Motor neuron (in vitro differentiated cells): ENCODE measurements around the gene TAAR9. TPM values are rescaled to one million over a fixed set of nuclear protein-coding genes. Genes with fewer than 3 reads are reported as not detected.
A peak's percentile ranks its signal among the peaks of the same experiment; 100 is the strongest.
"Not testable (repeated sequence)": the region's sequence is repeated elsewhere in the genome, so short reads cannot be mapped to it uniquely, and the experiment has no call there.

Source experiments
- ATAC-seq, 8 experiments: fragments of 200-7000 bp; cut with Tn5 transposase; replicated peaks in 6 of 8; 2 replicates each; pipeline ENCODE4 v1.8.0; 2021; ENCODE audit warnings: mild to moderate bottlenecking in 8 of 8, moderate library complexity in 8 of 8
- H3K27ac ChIP-seq, 2 donors: fragments of 250-450 bp; sonication (Bioruptor Pico); 2 replicates each; pipeline ENCODE4 v1.9.0; 2021; ENCODE audit warnings: antibody characterized with exemption in 2 of 2, mild to moderate bottlenecking in 2 of 2, moderate library complexity in 1 of 2
- H3K4me1 ChIP-seq, 2 donors: fragments of 250-450 bp; sonication (Bioruptor Pico); replicated peaks in 1 of 2; 2 replicates each; pipeline ENCODE4 v1.6.1; 2021; ENCODE audit warnings: antibody characterized with exemption in 2 of 2, mild to moderate bottlenecking in 2 of 2, moderate library complexity in 1 of 2
- H3K4me3 ChIP-seq, 5 donors: fragments of 250-450 bp; sonication (Bioruptor Pico); 2 replicates each; pipeline ENCODE4 v1.9.0; 2021; ENCODE audit warnings: antibody characterized with exemption in 5 of 5, mild to moderate bottlenecking in 5 of 5, moderate library complexity in 4 of 5
- WGBS, 10 experiments: fragments of 450-650 bp; shearing (Covaris generic); methylation state at CpG; one replicate each; pipeline ENCODE4 v1.0.0; 2022; 5-methylcytosine and 5-hydroxymethylcytosine counted together
- in situ Hi-C, 9 experiments: fragments of 400-800 bp; cut with MboI; loops; one replicate each; pipeline ENCODE4 v1.15.0; 2021; ENCODE audit warnings: low sequenced_read_pairs in 9 of 9, low pct_unique_long_range_greater_than_20kb in 2 of 9; ENCODE audit not compliant: unreplicated experiment in 9 of 9
- total RNA-seq, 8 experiments: library from RNA; unstranded; fragments of 300-600 nt; gene quantifications; 2 replicates each; pipeline versions ENCODE4 v1.2.3 to v1.2.4, GENCODE V29; 2022

Gene TAAR9
- total RNA-seq, 8 experiments from 2014 or later = not detected

DNA sequence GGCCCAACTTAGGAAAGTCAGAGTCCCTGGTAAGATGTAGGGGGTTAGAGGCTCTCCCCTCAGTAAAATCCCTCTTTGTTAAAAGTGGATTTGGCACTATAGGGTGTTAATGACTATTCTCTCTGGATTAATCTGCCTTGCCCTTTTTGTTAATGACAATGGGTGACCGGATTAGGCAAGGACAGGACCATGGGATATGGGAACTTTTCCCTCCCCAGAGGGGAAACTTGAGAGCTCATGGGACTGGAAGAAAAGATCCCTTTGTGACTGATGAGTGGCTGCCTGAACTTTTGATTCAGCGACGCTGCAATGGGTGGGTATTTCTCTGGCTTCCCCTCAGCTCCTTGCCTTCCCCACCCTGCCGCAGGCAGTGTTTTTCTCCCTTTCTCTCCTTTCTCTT is 12.2 kb upstream of the TAAR9 start:
- Histone ChIP-seq H3K4me1 (no peaks in the 10 kb centered on the region), H3K4me3 (no peak overlapping the region), H3K27ac (no peak overlapping the region)
- in situ Hi-C loops = loop anchor here in 5 of 9 experiments (25.0 kb wide), 5 partner anchors 186 to 1011 kb away; partner anchors contain the start of genes RPS12 (in 1 of the 5), SLC18B1 (in 1 of the 5), VNN1 (in 1 of the 5) and VNN2 (in 1 of the 5)
- ATAC-seq = no peak
- 64 to 100% (median 93%) methylated on average over 1 to 4 of the region's 4 CpGs; no CpG with 5 or more reads in 3 of the 10 experiments for WGBS, 10 experiments

DNA sequence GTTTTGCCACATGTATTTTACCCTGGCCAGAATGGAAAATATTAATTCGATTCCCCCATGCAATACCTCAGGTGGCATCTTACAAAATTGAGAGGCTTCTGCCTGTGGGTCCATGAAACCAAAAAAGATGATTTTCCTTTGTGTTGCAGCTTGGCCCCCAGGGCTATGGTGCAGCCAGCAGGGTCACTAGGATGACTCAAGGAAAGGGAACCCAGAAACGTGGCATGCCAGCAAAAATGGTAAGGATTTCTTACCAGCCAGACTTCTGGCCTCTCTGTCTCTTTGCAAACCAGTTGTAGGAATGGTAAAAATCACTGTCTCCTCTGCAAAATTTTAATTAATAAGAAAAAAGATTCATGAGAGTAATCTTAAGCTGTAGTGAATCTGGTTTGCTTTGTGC is 11.6 kb upstream of the TAAR9 start:
- ATAC-seq = no peak
- WGBS, 10 experiments = 0 to 83% (median 50%) methylated on average over 1 to 2 of the region's 2 CpGs; no CpG with 5 or more reads in 3 of the 10 experiments
- in situ Hi-C loops = loop anchor here in 5 of 9 experiments (25.0 kb wide), 5 partner anchors 186 to 1011 kb away; partner anchors contain the start of genes RPS12 (in 1 of the 5), SLC18B1 (in 1 of the 5), VNN1 (in 1 of the 5) and VNN2 (in 1 of the 5)
- H3K27ac ChIP-seq = no peak overlapping the region
- no peaks in the 10 kb centered on the region for H3K4me1 ChIP-seq
- H3K4me3 ChIP-seq = no peak overlapping the region

DNA sequence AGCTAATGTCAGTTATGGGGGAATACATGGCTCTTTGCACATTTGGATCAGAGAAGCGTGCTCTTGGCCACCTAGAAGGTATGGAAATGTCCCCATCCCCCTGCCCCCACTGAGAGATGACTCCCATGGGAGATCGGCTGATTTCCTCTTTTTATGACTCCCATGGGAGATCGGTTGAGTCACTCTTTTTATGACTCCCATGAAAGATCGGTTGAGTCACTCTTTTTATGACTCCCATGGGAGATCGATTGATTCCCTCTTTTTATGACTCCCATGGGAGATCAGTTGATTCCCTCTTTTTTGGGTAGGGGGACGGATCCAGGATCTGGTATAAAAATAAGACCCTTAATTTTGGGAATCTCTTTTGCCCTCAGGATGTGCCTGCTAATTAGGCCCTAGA is 10.3 kb upstream of the TAAR9 start:
- H3K4me3 ChIP-seq = no peak overlapping the region
- in situ Hi-C loops = loop anchor here in 5 of 9 experiments (25.0 kb wide), 5 partner anchors 185 to 1010 kb away; partner anchors contain the start of genes RPS12 (in 1 of the 5), SLC18B1 (in 1 of the 5), VNN1 (in 1 of the 5) and VNN2 (in 1 of the 5)
- 44 to 100% (median 82%) methylated on average over 1 to 5 of the region's 6 CpGs; no CpG with 5 or more reads in 2 of the 10 experiments for WGBS, 10 experiments
- ATAC-seq = no peak
- H3K27ac ChIP-seq = no peak overlapping the region
- no peaks in the 10 kb centered on the region for H3K4me1 ChIP-seq

DNA sequence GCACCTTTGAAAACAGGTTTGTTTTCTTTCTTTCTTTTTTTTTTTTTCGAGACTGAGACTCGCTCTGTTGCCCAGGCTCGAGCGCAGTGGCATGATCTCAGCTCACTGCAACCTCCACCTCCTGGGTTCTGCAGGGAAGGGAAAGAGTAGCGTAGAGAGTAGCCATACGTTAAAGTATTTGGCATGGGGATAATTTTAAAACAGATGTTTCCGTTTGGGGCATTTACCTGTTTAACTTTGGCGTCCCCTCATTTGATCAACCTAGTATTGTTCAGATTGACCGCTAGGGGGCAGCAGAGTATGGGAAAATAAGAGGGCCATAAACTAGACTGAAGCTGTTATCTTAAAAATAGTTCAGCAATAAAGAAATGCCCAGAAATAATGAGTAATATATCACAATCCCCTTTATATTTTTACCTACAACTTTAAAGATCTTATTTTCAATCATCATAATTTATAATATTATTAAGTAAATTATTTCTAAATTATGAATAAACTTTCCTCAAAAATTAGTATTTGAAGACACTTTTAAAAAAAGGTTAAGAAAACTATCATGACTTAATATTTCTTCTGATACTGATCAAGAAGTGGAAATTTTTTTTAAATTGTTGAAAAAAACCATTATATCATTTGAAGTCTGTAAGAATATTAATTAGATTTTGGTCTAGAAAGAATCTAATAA is 7.6 kb upstream of the TAAR9 start:
- Histone ChIP-seq H3K4me1 (no peaks in the 10 kb centered on the region), H3K27ac (no peak overlapping the region), H3K4me3 (no peak overlapping the region)
- in situ Hi-C loops = loop anchor here in 5 of 9 experiments (25.0 kb wide), 5 partner anchors 182 to 1007 kb away; partner anchors contain the start of genes RPS12 (in 1 of the 5), SLC18B1 (in 1 of the 5), VNN1 (in 1 of the 5) and VNN2 (in 1 of the 5)
- 0 to 44% (median 27%) methylated on average over 1 to 9 of the region's 9 CpGs for WGBS, 10 experiments
- peak; percentile 55 to 83 (median 65) for ATAC-seq

DNA sequence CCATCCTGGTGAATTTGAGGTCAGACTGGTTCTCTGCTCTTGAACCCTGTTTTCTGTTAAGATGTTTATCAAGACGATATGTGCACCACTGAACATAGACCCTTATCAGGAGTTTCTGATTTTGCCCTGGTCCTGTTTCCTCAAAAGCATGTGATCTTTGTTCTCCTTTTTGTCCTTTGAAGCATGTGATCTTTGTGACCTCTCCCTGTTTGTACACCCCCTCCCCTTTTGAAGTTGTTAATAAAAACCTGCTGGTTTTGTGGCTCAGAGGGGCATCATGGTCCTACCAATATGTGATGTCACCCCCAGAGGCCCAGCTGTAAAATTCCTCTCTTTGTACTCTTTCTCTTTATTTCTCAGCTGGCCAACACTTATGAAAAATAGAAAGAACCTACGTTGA is 3.5 kb upstream of the TAAR9 start:
- H3K4me3 ChIP-seq, ATAC-seq, H3K4me1 ChIP-seq, H3K27ac ChIP-seq: not testable (repeated sequence)
- in situ Hi-C loops = loop anchor here in 5 of 9 experiments (25.0 kb wide), 5 partner anchors 178 to 1003 kb away; partner anchors contain the start of genes RPS12 (in 1 of the 5), SLC18B1 (in 1 of the 5), VNN1 (in 1 of the 5) and VNN2 (in 1 of the 5)
- 0 to 100% (median 60%) methylated on average over 1 to 2 of the region's 2 CpGs; no CpG with 5 or more reads in 3 of the 10 experiments for WGBS, 10 experiments

DNA sequence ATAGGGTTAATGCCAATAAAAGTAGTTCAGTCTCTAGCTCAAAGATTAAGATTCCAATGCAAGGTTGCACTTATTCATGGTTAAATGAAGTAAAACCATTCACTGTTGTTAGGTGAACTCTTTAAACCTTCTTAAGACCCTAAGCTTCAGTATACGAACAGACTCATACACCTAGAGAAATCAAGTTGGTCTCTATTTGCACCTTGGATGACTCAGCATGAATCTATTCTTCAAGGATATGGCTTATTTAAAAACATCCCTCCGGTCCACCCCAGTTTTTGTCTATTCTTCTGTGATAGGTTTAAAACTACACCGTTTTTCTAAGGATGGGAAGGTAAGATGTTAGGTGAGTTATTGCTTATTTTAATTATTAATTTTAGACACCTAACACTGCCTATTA is 932 bp upstream of the TAAR9 start:
- H3K27ac ChIP-seq = no peak overlapping the region
- WGBS, 10 experiments = 20 to 94% (median 80%) methylated on average over 2 to 3 of the region's 3 CpGs
- H3K4me1 ChIP-seq = no peaks in the 10 kb centered on the region
- in situ Hi-C loops = loop anchor here in 5 of 9 experiments (25.0 kb wide), 5 partner anchors 175 to 1000 kb away; partner anchors contain the start of genes RPS12 (in 1 of the 5), SLC18B1 (in 1 of the 5), VNN1 (in 1 of the 5) and VNN2 (in 1 of the 5)
- ATAC-seq = no peak
- H3K4me3 ChIP-seq = no peak overlapping the region

DNA sequence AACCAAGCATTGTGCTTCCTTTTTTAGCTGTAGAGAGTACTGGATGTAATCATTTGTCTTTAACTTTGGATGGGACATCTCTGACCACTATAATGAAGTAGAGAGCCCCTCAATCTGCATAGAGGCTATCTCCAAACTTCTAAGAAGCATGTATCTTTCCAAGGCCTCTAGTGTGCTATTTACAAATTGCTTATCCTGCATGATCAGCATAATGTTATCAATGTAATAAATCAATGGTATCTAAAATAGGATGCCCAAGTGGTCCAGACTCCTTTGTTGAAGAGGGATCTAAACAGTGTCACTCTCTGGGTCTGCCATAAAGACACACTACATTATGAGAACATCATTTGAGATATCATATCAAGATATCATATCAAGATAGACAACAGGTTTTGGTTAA is 6.7 kb downstream of the TAAR9 start:
- Histone ChIP-seq H3K4me1 (no peaks in the 10 kb centered on the region), H3K4me3 (no peak overlapping the region), H3K27ac (no peak overlapping the region)
- in situ Hi-C loops = loop anchor here in 5 of 9 experiments (25.0 kb wide), 5 partner anchors 167 to 992 kb away; partner anchors contain the start of genes RPS12 (in 1 of the 5), SLC18B1 (in 1 of the 5), VNN1 (in 1 of the 5) and VNN2 (in 1 of the 5)
- no peak for ATAC-seq

DNA sequence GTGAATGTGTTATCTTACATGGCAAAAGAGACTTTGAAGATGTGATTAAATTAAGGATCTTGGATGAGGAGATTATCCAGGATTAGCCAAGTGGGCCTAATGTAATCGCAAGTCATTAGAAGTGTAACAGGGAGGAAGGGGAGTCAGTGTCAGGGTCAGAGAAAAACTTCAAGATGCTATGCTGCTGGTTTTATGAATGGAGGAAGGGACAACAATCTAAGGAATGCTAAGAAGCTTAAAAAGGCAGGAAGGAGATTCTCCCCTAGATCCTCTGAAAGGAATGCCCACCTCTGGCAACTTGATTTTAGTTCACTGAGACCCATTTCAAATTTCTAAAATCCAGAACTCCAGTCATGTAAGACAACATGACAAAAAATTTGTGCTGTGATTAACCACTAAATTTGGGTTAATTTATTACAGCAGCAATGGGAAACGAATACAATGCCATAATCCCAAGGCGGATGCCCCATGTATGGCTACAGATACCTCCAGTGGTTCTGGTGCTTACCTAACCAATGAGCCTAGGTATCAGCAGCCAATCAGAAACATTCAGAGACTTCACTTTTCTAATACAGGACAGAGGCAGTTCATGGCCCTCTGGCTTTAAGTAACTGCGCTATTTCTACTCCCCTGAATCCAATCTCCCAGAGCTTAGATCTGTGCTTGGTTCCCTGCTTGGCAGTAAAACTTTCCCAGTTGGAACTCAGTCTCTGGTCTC is 10.8 kb downstream of the TAAR9 start:
- H3K27ac ChIP-seq = no peak overlapping the region
- H3K4me1 ChIP-seq = no peaks in the 10 kb centered on the region
- ATAC-seq = no peak
- 17 to 100% (median 83%) methylated on average over 1 to 4 of the region's 4 CpGs; no CpG with 5 or more reads in 1 of the 10 experiments for WGBS, 10 experiments
- no peak overlapping the region for H3K4me3 ChIP-seq
- in situ Hi-C loops = loop anchor here in 5 of 9 experiments (25.0 kb wide), 5 partner anchors 163 to 988 kb away; partner anchors contain the start of genes RPS12 (in 1 of the 5), SLC18B1 (in 1 of the 5), VNN1 (in 1 of the 5) and VNN2 (in 1 of the 5)

DNA sequence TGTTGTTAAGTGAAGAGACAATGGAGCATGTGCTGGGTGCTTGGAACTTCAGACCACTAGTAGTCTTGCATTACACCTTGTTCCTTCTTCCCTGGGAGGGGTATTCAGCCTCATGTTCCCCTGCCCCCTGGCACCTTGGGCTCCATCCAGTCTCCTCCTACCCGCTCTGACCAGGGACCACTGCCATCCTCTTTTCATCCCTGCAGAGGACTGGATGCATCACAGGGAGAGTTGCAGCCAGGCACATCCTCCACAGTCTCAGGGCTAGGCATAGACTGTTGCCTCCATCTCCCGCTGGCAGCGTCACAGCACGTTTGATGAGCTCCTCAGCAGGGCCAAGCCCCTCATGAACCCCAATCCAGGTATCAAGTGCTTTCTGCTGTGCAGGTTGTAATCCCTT is 13.1 kb downstream of the TAAR9 start:
- Histone ChIP-seq H3K4me1 (no peaks in the 10 kb centered on the region), H3K4me3 (no peak overlapping the region), H3K27ac (no peak overlapping the region)
- 0 to 86% (median 43%) methylated on average over 1 to 3 of the region's 4 CpGs; no CpG with 5 or more reads in 4 of the 10 experiments for WGBS, 10 experiments
- no peak for ATAC-seq
- in situ Hi-C loops = no loop called here

DNA sequence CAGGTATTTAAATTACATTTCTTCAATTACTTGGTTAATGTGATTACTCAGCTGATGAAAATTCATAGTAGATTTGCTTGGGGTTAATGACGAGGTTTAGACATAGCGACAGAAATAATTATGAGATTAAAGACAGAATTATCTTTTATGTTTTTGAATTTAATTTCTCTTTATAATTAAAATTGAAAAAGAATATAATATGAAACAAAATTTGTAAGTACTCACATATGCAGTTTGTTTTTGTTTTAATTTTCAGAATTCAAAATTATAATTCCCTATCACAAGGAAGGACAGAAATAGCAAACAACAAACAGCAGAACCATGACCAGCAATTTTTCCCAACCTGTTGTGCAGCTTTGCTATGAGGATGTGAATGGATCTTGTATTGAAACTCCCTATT is 14.3 kb downstream of the TAAR9 start, which contains the start of gene TAAR8:
Gene TAAR8 (plus strand): TSS at position 301 of the 400 bp plus-strand sequence. CDS start 21 bp downstream, at position 322.
- Histone ChIP-seq H3K4me1 (no peaks in the 10 kb centered on the region), H3K4me3 (no peak within 1 kb of the TSS), H3K27ac (no peak within 1 kb of the TSS)
- 50 to 100% (median 94%) methylated on average over 1 to 2 of the region's 2 CpGs for WGBS, 10 experiments
- in situ Hi-C loops = no loop called here
- no peak for ATAC-seq

DNA sequence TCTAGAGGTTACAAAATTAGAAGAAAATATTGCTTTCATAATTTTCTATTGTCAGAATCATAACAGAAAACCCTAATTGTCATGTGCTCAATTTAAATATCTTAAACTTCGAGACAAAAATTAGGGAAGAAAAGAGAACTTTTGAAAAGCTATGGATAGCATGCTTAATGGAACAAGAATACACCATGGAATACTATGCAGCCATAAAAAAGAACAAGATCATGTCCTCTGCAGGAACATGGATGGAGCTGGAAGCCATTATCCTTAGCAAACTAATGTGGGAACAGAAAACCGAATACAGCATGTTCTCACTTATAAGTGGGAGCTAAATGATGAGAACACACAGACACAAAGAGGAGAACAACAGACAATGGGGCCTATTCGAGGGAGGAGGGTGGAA is 22.0 kb downstream of the TAAR9 start:
- H3K4me3 ChIP-seq, in situ Hi-C loops, ATAC-seq, H3K4me1 ChIP-seq, H3K27ac ChIP-seq: not testable (repeated sequence)
- 0 to 90% (median 66%) methylated on average over 1 to 3 of the region's 3 CpGs; no CpG with 5 or more reads in 1 of the 10 experiments for WGBS, 10 experiments

DNA sequence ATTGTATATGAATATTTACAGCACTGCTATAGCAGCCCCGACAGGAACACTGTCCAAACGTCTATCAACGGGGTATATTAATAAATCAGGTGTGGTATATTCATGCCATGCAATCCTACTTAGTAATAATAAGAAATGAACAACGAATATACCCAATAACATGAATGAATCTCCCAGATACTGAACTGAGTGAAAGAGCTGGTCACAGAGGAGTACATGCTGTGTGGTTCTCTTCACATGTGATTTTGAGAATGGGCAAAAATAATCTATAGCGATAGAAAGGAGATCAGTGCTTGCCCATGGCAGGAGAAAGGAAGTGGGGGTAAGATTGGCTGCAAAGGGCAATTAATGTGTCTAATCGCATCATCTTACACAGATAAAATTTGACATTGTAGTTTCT is 28.3 kb downstream of the TAAR9 start:
- ATAC-seq = no peak

More for the DNA sequence above, 28.3 kb downstream of the TAAR9 start:
- in situ Hi-C loops = no loop called here
- peaks cover 12 to 22% of the 10 kb centered on the region in 2 donors for H3K4me1 ChIP-seq
- 27 to 100% (median 92%) methylated on average over 2 to 6 of the region's 6 CpGs for WGBS, 10 experiments
- H3K4me3 ChIP-seq = no peak overlapping the region
- H3K27ac ChIP-seq = no peak overlapping the region
